ENCODE measurements around the gene EI24.

Gene EI24

GRCh38 chr11:125593114-125593820 is 24.0 kb downstream of the EI24 start:
- Histone ChIP-seq H3K27me3 (ENCODE audit: low read length) (no peaks in the 10 kb centered on the region), H3K27ac (ENCODE audit: low read depth, low read length) (peak overlapping the region; percentile 59), H3K79me2 (ENCODE audit: insufficient read depth, low read length) (peaks cover 33% of the 10 kb centered on the region), H3K36me3 (ENCODE audit: low read length) (no peaks in the 10 kb centered on the region), H3K4me2 (ENCODE audit: low read depth, low read length, poor library complexity, severe bottlenecking) (peak overlapping the region; percentile 78), H2AFZ (ENCODE audit: low read depth, low read length, severe bottlenecking) (no peak overlapping the region), H3K9ac (ENCODE audit: low read length) (peak overlapping the region; percentile 96), H3F3A (ENCODE audit: insufficient read depth) (no peaks in the 10 kb centered on the region), H3K9me3 (ENCODE audit: insufficient read depth, low read length) (no peaks in the 10 kb centered on the region), H4K20me1 (ENCODE audit: low read depth, low read length) (no peaks in the 10 kb centered on the region), H3K9me2 (replicated peaks; ENCODE audit: insufficient read depth, low read length) (no peaks in the 10 kb centered on the region), H3K4me3 (ENCODE audit: insufficient read depth, low read length, poor library complexity, severe bottlenecking) (peak overlapping the region; percentile 84)
- no peak for TF ChIP-seq EZH2phosphoT487 (conservative IDR thresholded peaks at IDR 0.05; ENCODE audit: low read length)
- no peak for TF ChIP-seq CTCF (IDR thresholded peaks at IDR 0.05; ENCODE audit: insufficient read depth, low read length, poor library complexity, severe bottlenecking)

GRCh38 chr11:125594958-125595357 is 25.7 kb downstream of the EI24 start:
- H3K9ac ChIP-seq (ENCODE audit: low read length) = no peak overlapping the region
- peak overlapping the region; percentile 22 for H3K4me2 ChIP-seq (ENCODE audit: low read depth, low read length, poor library complexity, severe bottlenecking)
- H3F3A ChIP-seq (ENCODE audit: insufficient read depth) = no peaks in the 10 kb centered on the region
- TF ChIP-seq CTCF (IDR thresholded peaks at IDR 0.05; ENCODE audit: insufficient read depth, low read length, poor library complexity, severe bottlenecking) (no peak), EZH2phosphoT487 (conservative IDR thresholded peaks at IDR 0.05; ENCODE audit: low read length) (no peak)
- no peaks in the 10 kb centered on the region for H3K27me3 ChIP-seq (ENCODE audit: low read length)
- no peak overlapping the region for H2AFZ ChIP-seq (ENCODE audit: low read depth, low read length, severe bottlenecking)
- H3K36me3 ChIP-seq (ENCODE audit: low read length) = no peaks in the 10 kb centered on the region
- H3K9me2 ChIP-seq (replicated peaks; ENCODE audit: insufficient read depth, low read length) = no peaks in the 10 kb centered on the region
- no peaks in the 10 kb centered on the region for H3K9me3 ChIP-seq (ENCODE audit: insufficient read depth, low read length)
- no peak overlapping the region for H3K4me3 ChIP-seq (ENCODE audit: insufficient read depth, low read length, poor library complexity, severe bottlenecking)
- no peaks in the 10 kb centered on the region for H4K20me1 ChIP-seq (ENCODE audit: low read depth, low read length)
- H3K79me2 ChIP-seq (ENCODE audit: insufficient read depth, low read length) = peaks cover 33% of the 10 kb centered on the region
- no peak overlapping the region for H3K27ac ChIP-seq (ENCODE audit: low read depth, low read length)

GRCh38 chr11:125600663-125601062 is 31.4 kb downstream of the EI24 start:
- H3K27me3 ChIP-seq (ENCODE audit: low read length) = no peaks in the 10 kb centered on the region
- H3K4me2 ChIP-seq (ENCODE audit: low read depth, low read length, poor library complexity, severe bottlenecking) = no peak overlapping the region
- H4K20me1 ChIP-seq (ENCODE audit: low read depth, low read length) = no peaks in the 10 kb centered on the region
- no peaks in the 10 kb centered on the region for H3F3A ChIP-seq (ENCODE audit: insufficient read depth)
- H3K36me3 ChIP-seq (ENCODE audit: low read length) = no peaks in the 10 kb centered on the region
- no peak overlapping the region for H3K9ac ChIP-seq (ENCODE audit: low read length)
- TF ChIP-seq CTCF (IDR thresholded peaks at IDR 0.05; ENCODE audit: insufficient read depth, low read length, poor library complexity, severe bottlenecking) (no peak), EZH2phosphoT487 (conservative IDR thresholded peaks at IDR 0.05; ENCODE audit: low read length) (no peak)
- H3K9me3 ChIP-seq (ENCODE audit: insufficient read depth, low read length) = no peaks in the 10 kb centered on the region
- peaks cover 3% of the 10 kb centered on the region; the same call in 1 of the 2 replicates for H3K79me2 ChIP-seq (ENCODE audit: insufficient read depth, low read length)
- no peaks in the 10 kb centered on the region for H3K9me2 ChIP-seq (replicated peaks; ENCODE audit: insufficient read depth, low read length)
- H2AFZ ChIP-seq (ENCODE audit: low read depth, low read length, severe bottlenecking) = no peak overlapping the region
- no peak overlapping the region for H3K27ac ChIP-seq (ENCODE audit: low read depth, low read length)
- H3K4me3 ChIP-seq (ENCODE audit: insufficient read depth, low read length, poor library complexity, severe bottlenecking) = no peak overlapping the region
